Astrocyte of the cerebellum (primary cell): ENCODE measurements around the gene ARFGEF2.

ENCODE experiments used
- DNase-seq: peaks from one replicate; pipeline ENCODE4 v3.0.0-alpha.2; 2011; ENCODE audit warnings: low read depth
- H3K4me3 ChIP-seq: 2 replicates; pipeline ENCODE4 v1.5.1; 2011; ENCODE audit warnings: mild to moderate bottlenecking, low read depth, low read length, moderate library complexity
- in situ Hi-C: cut with HindIII; loops from 2 replicates; pipeline ENCODE4 v1.10.0; 2017; ENCODE audit warnings: low sequenced_read_pairs
- TF ChIP-seq, protein P1 (sequence below): IDR thresholded peaks from 2 replicates; pipeline ENCODE4 v1.5.1; 2012; ENCODE audit warnings: low read length, low read depth, moderate library complexity, mild to moderate bottlenecking; ENCODE audit errors: missing control alignments

The ARFGEF2 gene

DNA sequence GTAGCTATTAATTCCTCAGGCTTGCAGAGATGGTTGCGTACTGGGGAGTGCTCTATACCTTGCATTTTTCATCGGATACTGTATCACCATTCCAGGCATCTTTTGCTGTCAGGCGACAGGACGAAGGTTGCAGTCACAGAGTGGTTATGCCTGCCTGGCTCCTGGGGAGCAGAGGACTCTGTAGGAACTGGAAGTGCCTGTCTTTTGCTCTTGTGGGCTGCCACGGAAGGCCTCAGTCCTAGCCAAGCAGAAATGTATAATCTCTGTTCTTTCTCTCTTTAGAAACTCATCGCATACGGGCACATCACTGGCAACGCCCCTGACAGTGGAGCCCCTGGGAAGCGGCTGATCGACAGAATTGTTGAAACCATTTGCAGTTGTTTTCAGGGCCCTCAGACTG, 29.5 kb downstream of the ARFGEF2 start:
- in situ Hi-C loops, result no loop called here
- H3K4me3 ChIP-seq, result no peak overlapping the region
- TF ChIP-seq, protein P1, sequence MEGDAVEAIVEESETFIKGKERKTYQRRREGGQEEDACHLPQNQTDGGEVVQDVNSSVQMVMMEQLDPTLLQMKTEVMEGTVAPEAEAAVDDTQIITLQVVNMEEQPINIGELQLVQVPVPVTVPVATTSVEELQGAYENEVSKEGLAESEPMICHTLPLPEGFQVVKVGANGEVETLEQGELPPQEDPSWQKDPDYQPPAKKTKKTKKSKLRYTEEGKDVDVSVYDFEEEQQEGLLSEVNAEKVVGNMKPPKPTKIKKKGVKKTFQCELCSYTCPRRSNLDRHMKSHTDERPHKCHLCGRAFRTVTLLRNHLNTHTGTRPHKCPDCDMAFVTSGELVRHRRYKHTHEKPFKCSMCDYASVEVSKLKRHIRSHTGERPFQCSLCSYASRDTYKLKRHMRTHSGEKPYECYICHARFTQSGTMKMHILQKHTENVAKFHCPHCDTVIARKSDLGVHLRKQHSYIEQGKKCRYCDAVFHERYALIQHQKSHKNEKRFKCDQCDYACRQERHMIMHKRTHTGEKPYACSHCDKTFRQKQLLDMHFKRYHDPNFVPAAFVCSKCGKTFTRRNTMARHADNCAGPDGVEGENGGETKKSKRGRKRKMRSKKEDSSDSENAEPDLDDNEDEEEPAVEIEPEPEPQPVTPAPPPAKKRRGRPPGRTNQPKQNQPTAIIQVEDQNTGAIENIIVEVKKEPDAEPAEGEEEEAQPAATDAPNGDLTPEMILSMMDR, result no peak
- no peak for DNase-seq

DNA sequence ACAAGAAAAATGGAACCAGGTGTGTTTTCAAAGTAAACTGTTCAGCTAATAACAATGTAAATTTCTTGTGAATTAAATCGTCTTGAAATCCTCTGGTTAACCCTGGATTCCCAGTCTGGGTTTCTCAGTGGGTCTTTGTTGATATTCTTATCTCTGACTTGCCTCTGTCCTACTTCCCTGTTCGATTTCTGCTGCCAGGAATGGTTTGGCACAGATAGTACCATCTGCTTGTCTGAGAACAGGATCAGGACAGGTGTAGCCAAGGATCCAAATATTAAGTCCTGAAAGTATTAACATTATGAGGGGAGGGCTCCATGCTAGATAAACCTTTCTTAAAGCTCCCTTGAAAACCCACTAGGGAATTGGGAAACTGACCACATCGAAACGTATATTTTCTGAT, 30.1 kb downstream of the ARFGEF2 start:
- TF ChIP-seq, protein P1, result no peak

DNA sequence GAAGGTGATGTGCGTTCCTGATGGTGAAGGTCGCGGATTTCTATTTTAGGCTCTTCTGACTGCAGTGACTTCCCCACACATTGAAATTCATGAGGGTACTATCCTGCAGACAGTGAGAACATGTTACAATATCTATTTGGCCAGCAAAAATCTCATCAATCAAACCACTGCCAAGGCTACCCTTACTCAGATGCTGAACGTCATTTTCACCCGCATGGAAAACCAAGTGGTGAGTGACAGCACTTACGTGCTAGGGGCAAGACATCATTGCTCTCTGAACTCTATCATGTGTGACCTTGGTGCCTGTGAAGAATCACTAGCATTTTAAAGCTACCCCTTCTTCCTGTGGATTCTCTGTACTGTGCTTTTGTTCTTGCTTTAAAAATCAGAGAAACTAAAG, 31.1 kb downstream of the ARFGEF2 start:
- in situ Hi-C loops, result no loop called here
- no peak overlapping the region for H3K4me3 ChIP-seq
- DNase-seq, result no peak
- TF ChIP-seq, protein P1, result no peak

More for the DNA sequence above, 30.1 kb downstream of the ARFGEF2 start:
- no peak for DNase-seq
- no peak overlapping the region for H3K4me3 ChIP-seq
- in situ Hi-C loops, result no loop called here

DNA sequence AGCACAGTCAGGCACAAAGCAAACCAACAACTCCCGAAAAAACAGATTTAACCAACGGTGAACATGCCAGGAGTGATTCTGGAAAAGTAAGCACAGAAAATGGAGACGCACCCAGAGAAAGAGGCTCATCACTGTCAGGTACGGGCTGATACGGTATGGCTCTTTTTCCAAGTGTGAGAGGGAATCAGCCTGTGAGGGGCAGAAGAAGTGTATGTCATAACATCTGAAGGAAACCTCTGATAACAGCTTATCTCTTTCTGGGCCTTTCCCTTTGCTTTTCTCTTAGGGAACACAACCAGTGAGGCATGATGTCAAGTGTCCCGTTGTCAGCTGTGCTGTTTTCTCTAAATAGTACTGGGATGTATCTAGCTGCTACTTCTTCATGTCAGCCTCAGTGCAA, 32.1 kb downstream of the ARFGEF2 start:
- in situ Hi-C loops, result no loop called here

DNA sequence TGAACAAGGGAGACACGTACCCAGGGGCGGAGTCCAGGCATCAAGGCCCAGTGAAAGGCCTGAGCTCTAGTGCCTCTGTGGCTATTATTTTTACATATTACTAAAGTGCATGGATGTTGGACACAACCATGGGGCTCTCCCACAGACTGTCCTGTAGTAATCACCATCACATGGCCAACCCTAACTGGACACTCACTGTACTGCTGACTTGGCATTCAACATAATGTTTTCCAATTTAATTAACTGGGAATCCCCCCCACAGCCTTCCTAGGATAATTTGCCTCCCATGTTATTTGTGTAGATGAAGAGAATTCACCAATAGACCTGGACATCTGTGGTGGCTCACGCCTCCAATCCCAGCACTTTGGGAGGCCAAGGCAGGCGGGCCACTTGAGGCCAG, 34.5 kb downstream of the ARFGEF2 start:
- no peak overlapping the region for H3K4me3 ChIP-seq
- no peak for DNase-seq
- TF ChIP-seq, protein P1, result no peak
- in situ Hi-C loops, result no loop called here

More for the DNA sequence above, 32.1 kb downstream of the ARFGEF2 start:
- TF ChIP-seq, protein P1, result no peak
- no peak for DNase-seq
- H3K4me3 ChIP-seq, result no peak overlapping the region

DNA sequence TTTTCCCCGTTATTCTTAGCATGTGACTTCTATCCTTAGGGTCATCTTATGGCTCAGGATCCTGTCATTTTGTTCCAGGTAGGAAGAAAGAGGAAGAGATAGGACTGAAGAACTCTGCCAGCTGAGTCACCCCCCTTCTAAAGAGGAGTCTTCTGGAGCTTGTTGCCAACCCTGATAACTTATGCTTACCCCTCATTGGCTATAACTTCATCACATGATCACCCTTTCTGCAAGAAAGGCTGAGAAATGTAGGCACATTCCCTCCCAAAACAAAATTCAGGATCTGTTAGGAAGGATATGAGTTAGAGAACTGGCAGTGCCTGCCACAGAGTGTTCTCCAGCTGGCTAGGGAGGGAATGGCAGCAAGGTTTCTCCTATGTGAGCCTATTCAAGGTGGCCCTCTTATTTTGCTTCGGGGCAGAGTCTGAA, 35.6 kb downstream of the ARFGEF2 start:
- DNase-seq, result no peak
- H3K4me3 ChIP-seq, result no peak overlapping the region
- in situ Hi-C loops, result no loop called here
- TF ChIP-seq, protein P1, result no peak

DNA sequence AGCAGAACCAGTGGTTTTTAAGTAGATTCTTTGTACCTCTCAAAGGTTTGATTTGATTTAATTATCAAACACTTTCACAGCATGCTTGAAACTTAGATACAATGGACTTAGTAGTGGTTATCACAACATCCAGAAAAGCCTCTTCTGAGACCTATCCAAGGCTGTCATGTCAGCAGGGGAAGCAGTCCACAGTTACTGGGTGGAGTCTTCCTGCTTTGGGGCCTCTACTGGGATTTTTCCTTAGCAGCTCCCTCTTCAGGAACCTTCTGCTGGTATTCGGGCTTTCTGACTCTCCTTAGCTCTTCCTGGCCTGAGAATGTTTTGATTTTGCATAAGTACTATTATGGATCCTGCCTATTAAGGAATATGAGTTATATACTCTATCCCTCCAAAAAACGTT, 36.0 kb downstream of the ARFGEF2 start:
- no peak overlapping the region for H3K4me3 ChIP-seq
- TF ChIP-seq, protein P1, result no peak
- no peak for DNase-seq
- in situ Hi-C loops, result no loop called here
